GM21515 (cell line): ENCODE results near the gene TCAF1.
A peak's percentile ranks its signal among the peaks of the same experiment; 100 is the strongest.
"Not testable (repeated sequence)": the region's sequence is repeated elsewhere in the genome, so short reads cannot be mapped to it uniquely, and the experiment has no call there.

ENCODE experiments used
- ATAC-seq: cut with Tn5 transposase; IDR thresholded peaks from one replicate; pipeline ENCODE4 v1.9.1; 2021; ENCODE audit not compliant: unreplicated experiment

The TCAF1 gene

DNA sequence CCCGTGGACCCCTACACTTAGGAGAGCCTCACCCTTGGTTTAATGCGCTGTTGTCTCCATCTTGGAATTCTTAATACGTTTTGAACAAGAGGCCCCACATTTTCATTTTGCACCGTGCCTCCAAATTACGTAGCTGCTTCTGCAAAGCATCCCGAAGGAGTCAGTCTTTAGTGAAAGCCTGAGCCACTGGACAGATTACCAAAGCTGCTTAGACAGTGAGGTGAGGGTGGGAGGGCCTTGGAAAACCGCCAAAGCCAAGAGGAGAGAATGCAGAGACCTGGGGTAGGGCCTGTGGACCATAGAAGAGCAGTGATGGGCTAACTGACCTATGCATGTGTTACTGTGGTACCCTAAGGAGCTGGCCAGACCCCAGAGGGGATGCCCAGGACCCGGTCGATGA is 4.2 kb upstream of the TCAF1 start:
- no peak for ATAC-seq

DNA sequence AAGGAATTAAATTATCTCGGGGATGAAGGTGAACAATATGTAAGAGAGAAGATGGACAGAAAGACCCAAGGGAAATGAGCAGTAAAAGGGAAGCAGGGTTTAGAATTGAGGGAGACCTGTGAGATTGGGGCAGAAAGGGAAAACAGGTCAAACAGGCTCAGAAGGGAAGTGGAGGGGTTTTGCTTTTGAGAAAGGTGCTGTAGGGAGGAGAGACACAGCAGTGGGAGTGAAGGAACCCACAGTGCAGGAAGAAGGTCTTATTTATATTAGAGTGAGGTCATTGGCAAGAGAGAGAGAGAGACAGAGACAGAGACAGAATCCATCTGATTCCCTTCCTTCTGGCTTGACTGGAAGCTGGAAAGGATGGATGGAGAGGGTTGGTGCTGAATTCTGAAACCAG is 3.5 kb upstream of the TCAF1 start:
- ATAC-seq: no peak

DNA sequence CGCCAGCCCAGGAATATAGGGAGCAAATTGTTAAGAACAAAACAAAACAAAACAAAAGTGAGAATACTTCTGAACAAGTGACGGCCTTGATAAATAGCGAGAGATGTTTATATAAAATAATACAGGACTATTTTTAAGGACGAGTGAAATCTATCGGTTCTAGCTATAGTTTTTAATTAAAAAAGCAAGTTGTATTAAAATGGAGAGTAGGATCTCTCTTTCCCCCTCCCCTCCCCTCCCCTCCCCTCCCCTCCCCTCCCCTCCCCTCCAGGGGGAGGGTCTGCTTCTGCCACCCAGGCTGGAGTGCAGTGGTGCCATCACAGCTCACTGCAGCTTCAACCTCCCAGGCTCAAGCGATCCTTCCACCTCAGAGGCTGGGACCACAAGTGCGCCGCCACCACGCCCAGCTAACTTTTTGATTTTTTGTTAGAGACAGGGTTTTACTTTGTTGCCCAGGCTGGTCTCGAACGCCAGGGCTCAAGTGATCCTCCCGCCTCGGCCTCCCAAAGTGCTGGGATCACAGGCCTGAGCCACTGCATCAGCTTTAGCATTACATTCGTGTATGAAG is 440 bp upstream of the TCAF1 start:
- ATAC-seq: no peak

DNA sequence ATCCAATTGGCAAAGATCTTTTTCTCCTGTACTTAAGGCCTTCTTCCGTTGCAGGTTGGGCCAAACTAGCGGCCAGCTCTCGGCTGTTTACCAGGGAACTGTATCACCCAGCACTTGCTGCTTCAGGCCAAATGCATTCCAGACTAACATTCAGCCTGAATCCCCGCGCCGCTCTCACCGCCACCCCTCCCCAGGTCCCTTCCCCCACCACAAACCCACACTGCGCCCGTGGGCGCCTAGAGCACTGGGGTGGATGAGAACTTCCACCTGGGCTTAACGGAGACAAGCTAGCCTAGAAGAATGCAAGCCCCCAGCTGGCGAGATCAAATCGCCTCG is 676 bp downstream of the TCAF1 start:
- ATAC-seq: no peak

DNA sequence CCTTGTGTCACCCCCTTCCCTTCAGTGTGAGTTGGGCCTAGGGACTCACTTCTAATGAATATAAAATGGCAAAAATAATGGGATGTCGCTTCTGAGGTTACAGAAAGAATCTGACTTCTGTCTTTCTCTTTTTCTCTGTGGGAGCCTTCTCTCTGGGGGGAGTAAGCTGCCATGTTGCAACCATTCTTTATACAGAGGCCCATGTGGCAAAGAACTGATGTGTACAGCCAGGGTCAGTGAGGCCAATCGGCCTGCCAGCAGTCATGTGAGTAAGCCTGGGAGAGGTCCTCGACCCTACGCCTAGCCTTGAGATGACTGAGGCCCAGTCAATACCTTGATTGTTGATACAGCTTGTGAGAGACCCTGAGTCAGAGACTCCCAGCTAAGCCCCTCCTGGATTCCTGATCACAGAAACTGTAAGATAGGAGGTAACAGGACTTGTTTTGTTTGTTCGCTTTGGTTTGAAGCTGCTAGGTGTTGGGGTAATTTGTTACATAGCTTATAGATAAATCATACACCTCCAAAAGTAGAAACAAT is 1.7 kb downstream of the TCAF1 start:
- ATAC-seq: no peak

DNA sequence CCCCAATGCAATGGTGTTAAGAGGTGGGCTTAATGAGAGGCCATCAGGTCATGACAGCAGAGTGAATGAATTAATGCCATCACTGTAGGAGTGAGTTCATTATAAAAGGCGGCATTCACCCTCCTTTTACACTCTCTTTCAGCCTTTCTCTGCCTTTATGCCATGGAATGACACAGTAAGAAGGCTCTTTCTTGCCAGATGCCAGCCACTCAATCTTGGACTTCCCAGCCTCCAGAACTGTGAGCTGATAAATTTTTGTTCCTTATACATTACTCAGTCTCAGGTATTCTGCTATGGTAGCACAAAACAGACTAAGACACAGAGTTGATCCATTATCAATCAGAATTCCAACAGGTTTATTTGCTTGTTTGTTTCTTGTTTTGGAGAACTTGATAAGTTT is 3.2 kb downstream of the TCAF1 start:
- no peak for ATAC-seq

DNA sequence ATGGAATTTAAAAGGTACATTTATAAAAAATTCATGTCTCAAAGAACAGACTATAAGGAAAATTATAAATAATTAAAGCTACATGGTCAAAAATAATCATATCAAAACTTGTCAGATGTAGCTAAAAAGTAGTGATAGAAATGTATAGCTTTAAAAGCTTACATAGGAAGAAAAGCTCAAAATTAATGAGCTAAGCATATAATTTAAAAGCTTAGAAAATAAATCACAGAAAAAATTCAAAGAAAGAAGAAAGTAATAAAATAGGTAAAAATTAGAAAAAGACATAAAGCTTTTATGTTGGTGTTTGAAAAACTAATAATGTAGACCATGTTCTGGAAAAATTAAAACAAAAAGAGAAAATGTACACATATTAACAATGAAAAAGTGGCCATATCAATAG is 5.3 kb downstream of the TCAF1 start:
- ATAC-seq: no peak

DNA sequence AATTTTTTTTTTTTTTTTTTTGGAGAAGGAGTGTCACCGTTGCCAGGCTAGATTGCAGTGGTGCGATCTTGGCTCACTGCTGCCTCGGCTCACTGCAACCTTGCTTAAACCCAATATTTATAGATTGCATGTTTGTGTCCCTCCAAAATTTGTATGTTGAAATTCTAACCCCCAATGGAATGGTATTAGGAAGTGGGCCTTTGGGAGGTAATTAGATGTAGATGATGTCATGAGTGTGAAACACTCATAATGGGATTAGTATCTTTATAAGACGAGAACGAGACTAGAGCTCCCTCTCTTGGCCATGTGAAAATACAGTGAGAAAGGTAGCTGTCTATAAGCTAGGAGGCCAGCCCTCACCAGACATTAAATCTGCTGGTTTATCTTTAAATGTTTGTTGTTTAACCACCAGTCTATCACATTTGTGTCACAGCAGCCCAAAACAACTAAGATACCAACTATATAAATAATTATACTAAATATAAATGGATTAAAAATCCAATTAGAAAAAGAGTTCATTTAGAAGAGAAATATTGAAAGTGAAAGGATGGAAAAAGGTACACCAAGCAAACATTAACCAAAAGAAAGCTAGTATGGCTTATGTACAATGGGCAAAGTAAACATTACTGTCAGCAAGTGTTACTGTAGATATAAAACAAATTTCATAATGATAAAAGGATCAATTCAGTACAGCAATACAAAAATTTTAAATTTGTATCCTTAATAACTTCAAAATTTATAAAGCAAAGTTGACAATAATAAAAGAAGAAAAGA is 9.3 kb downstream of the TCAF1 start:
- ATAC-seq: peak; percentile 98

DNA sequence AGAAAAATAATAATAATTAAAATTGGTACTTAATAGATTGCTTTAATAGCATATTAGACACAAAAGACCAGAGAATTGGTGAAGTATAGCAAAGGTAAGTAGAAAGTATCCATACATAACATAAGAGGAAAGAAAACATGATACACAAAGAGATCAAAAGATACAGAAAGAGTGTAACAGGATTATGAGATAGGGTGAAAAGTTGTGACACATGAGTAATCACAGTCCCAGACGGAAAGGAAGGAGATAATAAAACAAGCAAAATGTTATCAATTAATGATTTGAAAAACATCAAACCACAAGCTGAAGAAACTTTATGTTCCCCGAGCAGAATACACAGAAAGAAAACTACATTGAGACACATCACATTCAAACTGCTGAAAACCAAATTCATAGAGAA is 10.5 kb downstream of the TCAF1 start:
- no peak for ATAC-seq

DNA sequence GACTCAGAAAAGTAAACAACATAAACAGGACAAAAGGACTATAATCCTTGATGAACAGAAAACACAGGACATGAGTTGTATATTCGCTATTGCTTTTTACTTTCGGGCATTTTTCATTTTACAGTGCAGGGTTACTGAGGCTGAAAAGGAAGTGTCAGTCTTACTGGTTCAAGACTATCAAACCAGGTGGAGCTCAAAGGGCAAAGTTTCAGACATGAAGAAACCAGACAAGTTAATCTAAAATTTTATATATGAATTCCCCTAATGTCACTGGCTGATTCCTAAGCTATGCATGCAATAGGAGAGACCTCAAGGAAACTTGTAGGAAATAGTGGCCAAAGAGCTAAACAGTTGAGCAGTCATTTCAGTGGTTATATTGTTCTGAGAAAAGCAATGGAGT is 11.4 kb downstream of the TCAF1 start:
- no peak for ATAC-seq

DNA sequence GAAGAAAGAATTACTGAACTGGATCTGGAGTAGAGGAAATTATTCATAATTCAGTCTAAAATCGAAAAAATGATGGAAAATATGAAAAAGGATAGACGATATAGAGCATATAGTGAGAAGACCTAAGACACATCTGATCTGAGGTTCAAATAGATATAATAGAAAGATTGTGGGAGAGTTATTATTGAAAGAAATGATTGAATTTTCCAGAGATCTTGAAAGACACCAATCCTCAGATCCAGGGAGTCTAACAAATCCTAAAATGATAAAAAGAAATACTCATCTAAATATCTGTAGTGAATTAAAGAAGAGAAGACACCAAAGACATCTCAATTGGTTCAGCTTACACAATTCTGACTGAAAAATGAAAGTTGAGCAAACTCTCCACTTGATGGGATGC is 12.9 kb downstream of the TCAF1 start:
- no peak for ATAC-seq

DNA sequence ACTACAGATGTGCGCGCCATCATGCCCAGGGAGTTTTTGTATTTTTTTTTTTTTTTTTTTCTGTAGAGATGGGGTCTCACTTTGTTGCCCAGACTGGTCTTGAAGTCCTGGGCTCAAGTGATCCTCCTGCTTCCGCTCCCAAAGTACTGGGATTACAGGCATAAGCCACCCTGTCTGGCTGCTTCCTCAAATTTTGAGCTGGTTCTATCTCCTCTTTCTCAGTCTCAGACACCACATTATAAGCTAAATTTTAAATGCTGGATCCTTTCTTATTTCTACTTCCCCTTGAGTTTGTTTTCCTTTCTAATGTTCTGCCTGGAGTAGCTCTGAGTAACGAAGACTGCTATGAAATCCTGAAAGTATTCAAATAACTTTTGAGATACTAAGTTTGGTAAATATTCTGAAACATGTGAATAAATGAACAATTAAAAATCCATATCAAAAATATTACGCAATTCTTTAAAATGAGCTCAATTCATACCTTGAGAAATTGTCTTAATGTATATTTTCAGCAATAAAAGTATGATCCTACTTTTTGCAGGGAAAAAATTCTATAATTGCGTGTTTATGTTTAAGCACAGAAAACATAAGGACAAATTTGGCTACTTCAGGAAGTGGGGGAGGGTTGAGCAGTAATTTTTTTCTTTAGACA is 15.0 kb downstream of the TCAF1 start:
- ATAC-seq: no peak

DNA sequence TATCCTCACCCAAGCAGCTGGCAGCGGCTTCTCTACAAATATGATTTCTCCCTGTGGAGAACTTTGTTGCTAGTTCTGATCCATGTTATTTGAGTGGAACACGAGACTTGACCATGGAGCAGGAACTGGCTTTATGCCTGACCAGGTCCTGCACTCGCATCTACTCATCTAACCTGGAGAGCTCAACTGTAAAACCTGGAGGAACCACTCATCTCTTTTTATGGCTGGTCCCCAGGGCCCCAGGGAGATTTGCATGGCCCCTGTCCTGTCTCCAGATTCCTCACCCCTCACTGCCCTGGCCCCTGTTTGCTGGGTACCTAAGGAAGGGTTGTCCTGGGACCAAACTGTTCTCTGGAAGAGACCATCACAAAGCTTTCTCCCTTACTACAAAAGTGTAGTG is 16.0 kb downstream of the TCAF1 start:
- no peak for ATAC-seq

DNA sequence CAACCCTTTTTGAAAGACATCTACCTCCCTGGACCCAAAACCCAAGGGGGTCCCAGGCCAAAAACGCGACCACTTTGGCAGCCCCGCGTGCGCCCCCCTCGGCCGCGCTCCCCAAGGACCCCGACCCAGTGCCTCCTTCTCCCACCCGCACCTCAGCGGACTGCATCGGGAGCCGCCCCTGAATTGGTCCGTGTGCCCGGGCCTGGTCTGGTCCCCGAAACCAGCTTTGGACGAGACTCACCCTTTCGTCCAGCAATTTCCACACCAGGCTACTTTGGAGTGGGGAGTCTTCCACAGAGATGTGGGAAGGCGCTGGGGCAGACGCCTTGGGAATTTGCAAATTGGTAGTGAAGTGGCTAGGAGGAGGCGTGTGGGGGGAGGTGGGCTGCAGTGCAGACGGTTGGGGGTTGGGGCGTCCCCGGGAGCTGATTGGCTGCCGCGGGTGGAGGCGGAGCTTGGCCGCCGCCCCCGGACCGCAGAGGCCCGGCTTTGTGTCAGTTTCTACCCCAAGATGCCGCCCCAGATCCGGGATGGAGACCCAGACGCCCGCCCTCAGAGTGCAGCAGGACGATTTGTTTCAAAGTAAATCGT is 16.9 kb downstream of the TCAF1 start:
- peak; percentile 70 for ATAC-seq

DNA sequence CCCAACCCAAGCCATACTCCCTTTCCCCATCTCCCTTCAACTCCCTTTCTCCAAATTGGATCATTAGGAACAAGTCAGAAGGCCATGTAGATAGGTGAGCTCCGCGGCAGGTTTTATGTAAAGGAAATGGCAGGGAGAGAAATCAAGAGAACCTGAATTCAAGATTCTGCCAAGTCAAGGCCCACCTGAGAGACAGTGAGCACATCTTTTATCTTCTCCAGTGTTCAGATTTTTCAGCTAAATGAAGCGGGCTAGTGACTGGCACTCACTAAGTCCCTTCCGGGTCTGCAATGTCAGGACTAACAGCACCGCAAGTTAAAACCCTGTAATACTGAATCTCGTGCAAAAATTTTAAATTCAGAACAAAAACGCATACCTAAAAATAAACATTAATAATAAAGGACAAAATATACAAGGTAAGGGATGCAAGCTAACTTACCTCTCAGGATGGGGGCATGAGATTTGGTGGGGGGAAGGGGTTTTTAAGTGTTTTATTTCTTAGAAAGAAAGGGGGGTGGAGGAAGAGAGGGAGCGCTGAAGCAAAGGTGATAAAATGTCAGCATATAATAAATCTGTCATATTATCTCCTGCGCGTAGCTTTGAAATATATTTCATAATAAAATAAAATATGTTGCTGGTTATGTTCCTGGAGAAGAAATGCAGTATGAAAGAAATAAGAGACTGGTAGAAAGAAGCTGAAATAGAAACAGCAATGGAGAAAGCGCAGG is 17.6 kb downstream of the TCAF1 start:
- ATAC-seq: no peak

DNA sequence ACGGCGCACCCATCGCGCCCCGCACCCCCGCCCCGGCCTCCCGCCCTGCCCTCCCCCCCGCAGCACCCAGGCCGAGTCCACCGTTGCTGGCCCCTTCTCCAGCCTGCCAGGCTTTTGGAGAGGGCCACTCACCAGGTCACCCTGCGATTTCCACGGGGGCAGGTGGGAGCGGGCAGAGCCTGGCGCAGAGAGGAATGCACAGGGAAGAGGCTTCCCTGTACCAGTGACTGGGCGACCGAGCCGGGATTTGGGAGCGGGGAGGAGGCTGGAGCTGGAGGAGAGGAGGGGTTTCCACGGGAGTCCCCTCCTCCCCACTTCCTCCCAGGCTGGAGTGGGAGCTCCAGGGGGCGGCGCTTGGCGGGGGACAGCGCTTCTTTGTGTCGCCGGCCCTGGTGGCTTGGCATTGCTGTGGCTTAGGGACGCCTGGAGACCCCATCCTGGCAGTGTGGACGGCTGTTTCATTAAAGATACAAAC is 19.3 kb downstream of the TCAF1 start:
- no peak for ATAC-seq

DNA sequence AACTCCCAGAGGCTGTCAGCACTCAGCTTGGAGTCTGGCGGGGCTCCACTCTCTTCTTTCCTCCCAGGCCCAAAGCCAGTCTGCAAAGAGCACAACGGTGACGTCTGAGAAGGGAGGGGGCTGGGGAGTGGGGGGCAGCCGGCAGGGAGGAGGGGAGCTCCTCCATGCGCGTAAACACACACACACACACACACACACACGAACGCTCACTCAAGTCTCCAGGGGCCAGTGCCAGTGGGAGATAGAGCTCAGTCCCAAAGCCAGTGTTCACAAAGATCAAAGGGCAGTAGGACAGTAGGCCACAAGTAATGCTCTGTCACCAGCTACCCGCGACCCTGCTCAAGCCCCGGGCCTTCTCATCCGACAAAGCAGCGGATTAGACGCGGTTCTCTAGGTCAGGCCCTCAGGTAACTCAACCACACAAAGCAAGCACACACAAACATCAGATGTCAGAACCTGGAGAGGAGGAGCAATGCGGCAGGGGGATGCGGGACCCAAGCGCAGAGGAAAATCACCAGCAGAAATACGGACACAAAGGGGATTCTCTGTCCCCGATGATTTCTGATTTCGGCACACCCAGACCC is 19.9 kb downstream of the TCAF1 start:
- no peak for ATAC-seq

DNA sequence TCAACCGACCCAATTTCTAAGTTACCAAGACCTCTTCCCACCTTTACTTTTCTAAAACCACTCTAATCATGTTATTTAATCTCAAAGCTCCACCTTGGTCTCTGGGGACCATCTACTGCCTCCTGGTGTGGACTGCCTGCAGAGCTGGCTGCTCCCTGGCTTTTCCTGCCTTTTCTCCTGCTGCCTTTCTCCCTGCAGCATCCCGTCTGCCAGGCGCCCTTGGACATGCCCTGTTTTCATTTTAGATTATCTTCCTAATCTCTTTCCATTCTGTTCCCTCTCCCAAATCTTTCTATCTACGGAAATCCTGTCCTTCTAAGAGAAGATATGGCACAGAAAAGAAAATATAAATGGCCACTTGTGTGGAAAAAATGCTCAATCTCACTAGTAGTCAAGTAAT is 23.1 kb downstream of the TCAF1 start:
- no peak for ATAC-seq

DNA sequence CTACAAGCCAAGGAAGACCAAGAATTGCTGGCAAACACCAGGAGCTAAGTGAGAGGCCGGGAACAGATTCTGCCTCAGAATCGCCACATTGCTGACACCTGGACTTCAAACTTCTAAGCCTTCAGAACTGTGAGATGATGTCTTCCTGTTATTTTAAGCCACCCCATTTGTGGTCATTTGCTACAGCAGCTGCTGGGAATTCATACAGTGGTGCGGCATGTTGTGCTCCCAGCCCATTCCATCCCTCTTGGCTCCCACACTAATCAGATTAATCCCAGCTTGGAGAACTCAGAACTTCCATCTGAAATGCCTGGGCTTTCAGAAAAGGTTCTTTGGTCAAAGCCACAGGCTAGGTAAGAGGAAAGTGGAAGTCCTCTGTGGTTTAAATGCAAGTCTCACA is 24.9 kb downstream of the TCAF1 start:
- no peak for ATAC-seq

DNA sequence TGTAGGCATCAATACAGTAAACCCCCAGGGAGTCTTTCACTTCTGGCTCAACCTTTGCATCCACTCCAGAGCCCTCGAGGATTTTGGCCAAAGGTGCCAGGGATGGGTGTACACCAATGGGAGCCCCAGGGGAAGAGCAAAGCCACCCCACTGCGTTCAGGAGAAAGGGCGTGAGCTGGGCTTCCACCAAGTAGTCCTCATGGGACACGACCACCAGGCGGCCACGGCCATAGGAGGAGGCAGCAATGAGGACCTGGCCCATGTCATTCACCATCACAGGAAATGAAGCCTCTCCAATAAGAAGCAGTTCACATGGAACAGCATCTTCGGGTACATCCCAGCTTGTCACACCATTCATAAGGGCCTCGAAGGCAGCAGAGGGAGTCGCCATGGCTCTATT is 25.8 kb downstream of the TCAF1 start:
- no peak for ATAC-seq

DNA sequence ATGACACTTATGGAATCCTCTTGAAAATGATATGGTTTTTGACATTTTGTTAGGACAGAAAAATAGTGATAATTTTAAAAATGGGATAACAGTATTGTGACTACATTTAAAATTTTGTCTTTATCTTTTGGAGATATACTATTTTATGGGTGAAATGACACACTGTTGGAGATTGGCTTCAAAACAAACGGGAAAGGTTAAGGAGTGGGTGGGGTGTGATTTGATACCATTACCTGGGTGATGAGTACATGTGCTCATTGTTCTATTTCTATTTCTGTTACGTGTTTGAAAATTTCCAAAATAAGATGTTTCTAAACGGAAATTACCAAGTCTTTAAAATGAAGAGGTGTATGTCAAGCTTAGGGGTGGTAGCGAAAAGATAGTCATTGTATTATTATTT is 28.7 kb downstream of the TCAF1 start:
- ATAC-seq: not testable (repeated sequence)
